Activated naive CD4-positive, alpha-beta T cell treated with anti-CD3 and anti-CD28 coated beads, Interleukin-2, amount 50 U/mL, for 24 hours (primary cell): ENCODE data around the gene KRT32.

ENCODE experiments used
- H3K27ac Mint-ChIP-seq: one replicate; pipeline ENCODE4 v1.8.0; 2021; ENCODE audit warnings: mild to moderate bottlenecking, mixed read lengths
- H3K27me3 Mint-ChIP-seq: one replicate; pipeline ENCODE4 v1.8.0; 2021; ENCODE audit warnings: mixed read lengths
- H3K36me3 Mint-ChIP-seq: one replicate; pipeline ENCODE4 v1.8.0; 2021; ENCODE audit warnings: mixed read lengths
- H3K4me1 Mint-ChIP-seq: one replicate; pipeline ENCODE4 v1.8.0; 2021; ENCODE audit warnings: mixed read lengths
- H3K4me3 Mint-ChIP-seq: one replicate; pipeline ENCODE4 v1.8.0; 2021; ENCODE audit warnings: mild to moderate bottlenecking, mixed read lengths
- H3K9me3 Mint-ChIP-seq: one replicate; pipeline ENCODE4 v1.8.0; 2021; ENCODE audit warnings: mixed read lengths

The KRT32 gene

DNA sequence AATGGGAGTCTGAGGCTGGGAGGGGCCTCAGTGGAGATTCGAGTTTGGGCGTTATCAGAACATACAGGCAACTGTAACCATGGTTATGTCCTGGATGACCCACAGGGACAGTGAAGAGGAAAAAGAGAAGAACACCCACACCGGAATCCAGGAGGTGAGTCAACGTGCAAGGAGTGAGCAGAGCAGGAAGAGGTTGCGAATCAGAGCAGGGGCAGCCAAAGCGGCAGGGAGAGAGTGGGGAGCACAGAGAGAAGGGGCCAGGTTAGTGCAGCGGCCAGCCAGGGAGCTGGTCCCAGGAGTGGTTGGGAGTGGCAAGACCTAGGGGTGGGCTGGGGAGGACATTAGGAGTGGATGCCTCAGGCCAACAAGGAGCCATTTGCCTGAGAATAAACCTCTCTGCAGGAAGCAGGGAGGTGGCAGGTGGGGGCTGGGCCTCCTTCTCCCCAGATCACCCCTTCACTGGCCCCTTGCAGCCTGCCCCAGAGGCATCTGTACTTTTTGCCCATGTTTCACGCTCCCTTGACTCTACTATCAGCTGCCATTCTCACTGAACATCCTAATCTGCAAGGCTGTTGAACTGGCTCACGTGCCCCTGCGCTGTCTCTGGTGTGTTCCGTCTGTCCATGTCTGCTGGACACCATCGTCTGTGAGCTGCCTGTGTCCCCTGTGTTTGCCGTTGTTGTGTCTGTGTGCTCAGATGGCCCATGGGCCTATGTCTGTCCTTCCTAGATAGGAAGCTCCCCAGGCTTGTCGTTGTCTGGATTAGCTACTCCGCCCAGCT lies 33.1 kb upstream of the KRT32 start:
- peaks cover 15% of the 10 kb centered on the region for H3K4me1 Mint-ChIP-seq
- no peaks in the 10 kb centered on the region for H3K27me3 Mint-ChIP-seq
- no peak overlapping the region for H3K27ac Mint-ChIP-seq
- H3K4me3 Mint-ChIP-seq: no peak overlapping the region
- H3K36me3 Mint-ChIP-seq: no peaks in the 10 kb centered on the region
- H3K9me3 Mint-ChIP-seq: no peaks in the 10 kb centered on the region

DNA sequence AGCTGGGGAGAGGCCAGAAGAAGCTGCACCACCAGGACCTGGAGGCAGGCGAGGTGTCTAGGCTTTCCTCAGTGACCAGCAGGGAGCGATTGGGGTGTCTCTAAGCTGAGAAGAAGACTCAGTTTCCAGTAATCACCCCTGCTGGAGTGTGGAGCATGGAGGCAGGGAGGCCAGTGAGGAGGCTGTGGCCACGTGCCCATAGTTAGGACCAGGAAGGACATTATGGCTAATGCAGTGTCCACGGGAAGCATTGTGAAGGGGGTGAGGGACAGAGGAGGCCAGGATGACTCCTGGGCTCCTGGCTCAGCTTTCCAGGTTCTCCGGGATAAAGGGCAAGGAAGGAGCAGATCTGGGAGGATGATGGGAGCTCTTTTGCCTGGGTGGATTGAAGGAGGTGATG lies 32.5 kb upstream of the KRT32 start:
- H3K9me3 Mint-ChIP-seq: no peaks in the 10 kb centered on the region
- no peak overlapping the region for H3K27ac Mint-ChIP-seq
- H3K4me3 Mint-ChIP-seq: no peak overlapping the region
- no peaks in the 10 kb centered on the region for H3K27me3 Mint-ChIP-seq
- H3K36me3 Mint-ChIP-seq: no peaks in the 10 kb centered on the region
- peaks cover 15% of the 10 kb centered on the region for H3K4me1 Mint-ChIP-seq

DNA sequence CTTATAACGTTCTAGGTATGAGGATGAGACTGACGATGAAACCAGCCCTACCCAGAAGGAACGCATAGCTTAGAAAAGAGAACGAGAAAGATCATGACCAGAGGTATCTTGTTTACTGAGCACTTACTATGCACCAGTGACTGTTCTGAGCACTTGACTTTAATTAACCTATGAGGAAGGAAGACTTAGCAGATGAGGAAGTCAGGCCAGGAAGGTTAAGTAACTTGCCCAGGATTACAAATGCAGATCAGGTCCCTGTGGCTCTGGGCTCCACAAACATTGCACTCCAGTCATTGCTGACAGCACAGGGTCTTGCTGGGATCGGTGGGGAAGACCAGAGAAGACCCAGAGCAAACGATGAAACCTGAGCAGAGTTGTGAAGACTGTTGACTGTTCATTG lies 31.1 kb upstream of the KRT32 start:
- H3K27me3 Mint-ChIP-seq: no peaks in the 10 kb centered on the region
- no peak overlapping the region for H3K27ac Mint-ChIP-seq
- no peaks in the 10 kb centered on the region for H3K9me3 Mint-ChIP-seq
- H3K4me1 Mint-ChIP-seq: peaks cover 19% of the 10 kb centered on the region
- no peaks in the 10 kb centered on the region for H3K36me3 Mint-ChIP-seq
- no peak overlapping the region for H3K4me3 Mint-ChIP-seq

DNA sequence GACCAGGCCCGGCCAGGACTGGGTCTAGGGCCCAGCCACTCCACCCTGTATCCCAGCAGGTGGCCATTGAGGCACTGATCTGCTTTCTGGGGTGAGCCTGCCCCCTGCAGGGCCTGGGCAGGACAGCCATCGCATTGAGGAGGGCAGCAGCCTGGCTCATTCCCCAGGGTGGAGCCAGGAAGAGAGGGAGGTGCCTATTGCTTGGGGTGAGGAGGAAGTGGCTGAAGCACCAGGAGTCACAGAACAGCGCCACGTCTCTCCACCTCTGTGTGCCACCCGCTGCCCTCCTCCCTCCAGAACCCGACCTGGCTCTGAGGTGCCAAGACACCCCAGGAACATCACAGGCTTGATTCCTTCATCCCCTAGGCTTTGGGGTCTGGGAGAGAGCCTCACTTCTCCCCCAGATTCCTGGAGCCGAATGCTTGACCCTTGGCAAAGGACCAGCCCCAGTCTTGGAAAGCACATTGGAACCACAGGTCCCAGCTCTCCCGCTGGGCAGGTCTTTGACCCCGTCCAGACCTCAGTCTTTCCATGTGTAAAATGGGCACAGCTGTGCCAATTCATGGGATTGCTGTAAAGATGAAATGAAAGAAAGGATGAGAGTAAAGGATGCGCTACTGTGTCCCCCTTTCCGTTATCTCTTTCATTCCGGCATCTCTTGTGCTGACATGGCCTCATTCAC lies 29.8 kb upstream of the KRT32 start:
- no peak overlapping the region for H3K27ac Mint-ChIP-seq
- no peaks in the 10 kb centered on the region for H3K9me3 Mint-ChIP-seq
- H3K27me3 Mint-ChIP-seq: no peaks in the 10 kb centered on the region
- H3K4me1 Mint-ChIP-seq: peaks cover 24% of the 10 kb centered on the region
- H3K4me3 Mint-ChIP-seq: no peak overlapping the region
- no peaks in the 10 kb centered on the region for H3K36me3 Mint-ChIP-seq

DNA sequence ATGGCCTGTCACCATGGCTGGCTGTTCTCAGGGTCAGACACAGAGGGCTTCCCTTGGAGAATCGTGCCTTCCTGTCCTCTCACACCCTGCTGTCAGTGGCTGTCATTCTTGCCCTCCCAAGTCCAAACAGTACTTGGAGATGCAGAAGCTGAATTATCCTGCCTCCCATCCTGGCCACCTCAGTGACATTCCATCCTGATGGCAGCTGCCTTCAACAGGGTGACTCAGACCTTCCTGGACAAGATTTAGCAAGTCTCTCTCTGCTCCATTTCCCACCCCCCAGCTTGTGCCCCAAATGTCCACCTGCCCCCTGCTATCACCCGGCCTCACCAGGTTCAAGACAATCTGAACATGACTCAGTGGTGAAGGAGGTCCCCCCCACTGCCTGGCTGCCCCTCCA lies 27.3 kb upstream of the KRT32 start:
- Mint-ChIP-seq H3K9me3 (no peaks in the 10 kb centered on the region), H3K27me3 (no peaks in the 10 kb centered on the region), H3K4me3 (no peak overlapping the region), H3K36me3 (no peaks in the 10 kb centered on the region), H3K27ac (no peak overlapping the region), H3K4me1 (peaks cover 35% of the 10 kb centered on the region)

DNA sequence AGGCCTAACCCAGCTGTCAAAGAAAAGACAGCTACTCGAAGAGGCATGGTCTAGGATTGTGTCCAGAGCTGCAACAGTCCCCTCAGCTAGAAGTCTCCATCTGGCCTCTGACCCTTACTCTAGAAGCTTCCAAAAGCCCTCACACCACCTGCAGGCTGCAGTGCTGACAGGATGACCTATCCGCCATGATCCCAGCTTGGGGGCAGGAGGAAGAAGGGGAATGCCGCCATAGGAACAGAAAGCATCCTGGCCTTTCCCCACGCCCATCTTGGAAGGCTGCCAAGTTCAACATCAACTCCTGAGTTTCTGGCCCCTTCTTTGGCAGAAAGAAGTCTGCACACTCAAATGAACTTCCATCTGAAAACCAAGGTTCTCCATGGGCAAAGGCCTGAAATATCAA lies 25.6 kb upstream of the KRT32 start:
- Mint-ChIP-seq H3K4me1 (peaks cover 30% of the 10 kb centered on the region), H3K36me3 (no peaks in the 10 kb centered on the region), H3K4me3 (no peak overlapping the region), H3K27me3 (no peaks in the 10 kb centered on the region), H3K27ac (no peak overlapping the region), H3K9me3 (no peaks in the 10 kb centered on the region)

DNA sequence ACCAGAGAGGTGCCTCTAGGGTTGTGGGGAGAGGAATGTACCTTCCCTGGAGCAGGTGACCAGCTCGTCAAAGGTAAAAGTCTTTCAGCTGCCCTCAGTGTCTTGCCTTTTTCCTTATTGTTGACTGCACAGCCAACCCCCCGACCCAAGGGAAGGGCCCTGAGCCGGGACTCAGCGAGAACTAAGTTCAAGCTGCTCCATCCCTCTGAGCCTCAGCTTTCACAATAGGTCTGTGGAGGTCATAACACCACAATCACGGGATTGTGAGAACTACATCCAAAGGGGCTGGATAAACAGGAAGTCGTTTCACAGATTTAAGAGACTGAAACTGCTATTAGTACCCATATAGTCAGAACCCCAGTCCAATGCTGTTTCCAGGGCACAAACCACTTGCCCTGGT lies 25.2 kb upstream of the KRT32 start:
- no peaks in the 10 kb centered on the region for H3K9me3 Mint-ChIP-seq
- no peak overlapping the region for H3K27ac Mint-ChIP-seq
- no peaks in the 10 kb centered on the region for H3K36me3 Mint-ChIP-seq
- H3K4me3 Mint-ChIP-seq: no peak overlapping the region
- H3K4me1 Mint-ChIP-seq: peaks cover 30% of the 10 kb centered on the region
- no peaks in the 10 kb centered on the region for H3K27me3 Mint-ChIP-seq

DNA sequence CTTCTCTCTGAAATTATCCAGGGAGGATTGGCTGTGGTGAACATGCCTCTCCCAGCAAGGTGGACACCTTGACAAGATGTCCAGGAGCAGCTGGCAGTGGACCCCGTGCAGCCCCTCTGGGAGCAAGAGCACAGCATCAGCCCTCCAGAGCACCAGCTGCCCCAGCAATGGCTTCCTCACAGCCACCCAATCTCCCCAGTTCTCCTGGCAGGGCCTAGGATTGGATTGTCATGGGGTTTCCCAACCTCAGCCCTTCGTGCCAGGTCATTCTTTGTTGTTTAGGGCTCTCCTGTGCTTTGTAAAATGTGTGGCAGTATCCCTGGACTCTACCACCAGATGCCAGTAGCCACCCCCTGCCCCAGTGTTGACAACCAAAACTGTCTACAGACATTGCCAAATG lies 24.3 kb upstream of the KRT32 start:
- H3K4me3 Mint-ChIP-seq: no peak overlapping the region
- H3K27me3 Mint-ChIP-seq: no peaks in the 10 kb centered on the region
- H3K4me1 Mint-ChIP-seq: peaks cover 22% of the 10 kb centered on the region
- H3K27ac Mint-ChIP-seq: no peak overlapping the region
- no peaks in the 10 kb centered on the region for H3K36me3 Mint-ChIP-seq
- H3K9me3 Mint-ChIP-seq: no peaks in the 10 kb centered on the region

DNA sequence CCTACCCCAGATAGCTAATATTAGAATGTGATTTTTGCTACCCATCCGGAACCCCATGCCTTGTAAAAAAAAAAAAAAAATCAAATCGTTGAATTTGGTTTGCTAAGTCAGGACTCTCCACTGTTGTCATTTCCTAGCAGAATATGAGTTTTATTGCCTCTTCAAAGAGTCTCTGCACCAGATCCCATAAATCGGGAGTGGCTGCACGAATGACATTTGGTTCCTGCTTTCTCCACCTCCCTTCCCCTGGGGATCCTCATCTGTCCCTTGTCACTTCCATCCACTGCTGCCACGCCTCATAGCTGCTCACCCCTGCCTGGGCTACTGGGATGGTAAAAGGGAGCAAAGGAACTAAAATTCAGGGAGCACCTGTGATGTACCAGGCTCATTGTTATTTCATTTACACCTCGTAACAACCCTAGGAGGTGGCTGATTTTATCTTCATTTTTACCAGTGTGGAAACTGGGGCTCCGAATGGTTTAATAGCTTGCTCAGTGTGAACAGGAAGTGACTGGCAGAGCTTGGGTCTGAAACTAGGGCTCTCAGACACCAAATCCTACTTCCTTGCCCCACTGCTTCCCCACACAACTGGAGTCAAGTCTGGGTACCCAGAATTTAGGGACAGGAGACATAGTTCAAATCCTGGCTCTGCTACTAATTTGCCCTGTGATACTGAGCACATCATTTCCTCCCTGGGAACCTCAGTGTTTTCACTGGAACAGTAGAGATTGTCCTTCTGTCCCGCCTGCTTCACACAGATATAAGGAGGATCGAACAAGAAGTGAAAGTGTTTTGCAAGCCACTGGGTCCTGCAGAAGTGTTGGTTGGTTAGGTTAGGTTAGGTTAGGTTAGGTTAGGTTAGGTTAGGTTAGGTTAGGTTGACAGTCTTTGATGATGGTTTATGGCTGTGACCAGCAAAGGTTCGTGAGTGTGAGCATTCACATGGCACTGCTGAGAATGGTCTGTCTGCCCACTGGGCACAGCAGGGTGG lies 23.1 kb upstream of the KRT32 start:
- no peaks in the 10 kb centered on the region for H3K9me3 Mint-ChIP-seq
- H3K27me3 Mint-ChIP-seq: no peaks in the 10 kb centered on the region
- no peaks in the 10 kb centered on the region for H3K36me3 Mint-ChIP-seq
- peaks cover 20% of the 10 kb centered on the region for H3K4me1 Mint-ChIP-seq
- no peak overlapping the region for H3K27ac Mint-ChIP-seq
- no peak overlapping the region for H3K4me3 Mint-ChIP-seq

DNA sequence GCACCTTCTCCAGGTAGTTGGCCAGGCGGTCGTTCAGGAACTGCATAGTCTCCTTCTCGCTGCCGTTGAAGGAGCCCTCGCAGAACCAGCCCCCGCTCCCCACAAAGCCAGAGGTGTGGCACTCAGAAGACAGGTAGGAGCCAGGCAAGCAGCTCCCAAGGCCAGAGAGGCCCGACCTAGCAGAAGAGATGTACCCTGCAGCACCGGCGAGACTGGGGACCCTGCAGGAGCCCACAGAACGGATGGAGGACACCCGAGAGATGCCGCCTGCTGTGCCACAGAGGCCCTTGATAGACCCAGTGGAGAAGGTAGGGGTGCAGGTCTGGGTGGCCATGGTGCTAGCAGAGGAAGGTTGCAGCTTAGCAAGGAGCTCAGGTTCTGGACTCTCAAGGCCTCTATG lies 22.3 kb upstream of the KRT32 start, which contains the start of gene KRT36:
TSS of gene KRT36 (minus strand) at position 380 of the 400 bp plus-strand sequence. CDS start at position 334, 46 bp downstream.
- no peaks in the 10 kb centered on the region for H3K36me3 Mint-ChIP-seq
- H3K9me3 Mint-ChIP-seq: no peaks in the 10 kb centered on the region
- no peak within 1 kb of the TSS for H3K4me3 Mint-ChIP-seq
- peaks cover 20% of the 10 kb centered on the region for H3K4me1 Mint-ChIP-seq
- no peak within 1 kb of the TSS for H3K27ac Mint-ChIP-seq
- no peaks in the 10 kb centered on the region for H3K27me3 Mint-ChIP-seq

DNA sequence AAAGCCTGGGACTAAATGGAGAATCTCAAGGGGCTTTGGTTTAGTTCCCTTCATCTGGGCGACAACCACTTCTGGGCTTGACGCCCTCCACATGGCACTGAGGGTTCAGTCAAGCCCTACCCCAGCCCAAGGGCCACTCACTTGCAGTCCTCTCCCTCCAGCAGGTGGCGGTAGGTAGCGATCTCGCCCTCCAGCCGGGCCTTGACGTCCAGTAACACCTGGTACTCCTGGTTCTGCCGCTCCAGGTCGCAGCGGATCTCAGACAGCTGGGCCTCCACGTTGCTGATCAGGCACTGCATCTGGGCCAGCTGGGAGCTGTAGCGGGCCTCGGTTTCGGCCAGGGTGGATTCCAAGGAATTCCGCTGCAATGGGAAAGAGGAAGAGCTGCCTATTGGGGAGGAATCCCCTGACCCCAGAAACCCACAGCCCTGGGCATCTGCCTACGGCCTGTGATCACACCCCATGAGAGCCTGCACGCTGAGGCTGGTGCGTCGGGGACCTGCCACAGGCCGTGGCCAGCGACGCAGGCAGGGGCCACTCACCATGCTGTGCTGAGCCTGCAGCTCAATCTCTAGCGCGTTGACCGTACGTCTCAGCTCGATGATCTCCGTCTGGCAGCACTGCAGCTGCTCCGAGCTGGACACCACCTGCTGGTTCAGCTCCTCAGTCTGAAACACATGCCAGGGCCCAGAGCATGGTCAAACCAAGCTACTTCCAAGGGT lies 19.8 kb upstream of the KRT32 start:
- no peaks in the 10 kb centered on the region for H3K27me3 Mint-ChIP-seq
- H3K27ac Mint-ChIP-seq: no peak overlapping the region
- H3K4me3 Mint-ChIP-seq: no peak overlapping the region
- peaks cover 11% of the 10 kb centered on the region for H3K4me1 Mint-ChIP-seq
- H3K9me3 Mint-ChIP-seq: no peaks in the 10 kb centered on the region
- H3K36me3 Mint-ChIP-seq: no peaks in the 10 kb centered on the region

DNA sequence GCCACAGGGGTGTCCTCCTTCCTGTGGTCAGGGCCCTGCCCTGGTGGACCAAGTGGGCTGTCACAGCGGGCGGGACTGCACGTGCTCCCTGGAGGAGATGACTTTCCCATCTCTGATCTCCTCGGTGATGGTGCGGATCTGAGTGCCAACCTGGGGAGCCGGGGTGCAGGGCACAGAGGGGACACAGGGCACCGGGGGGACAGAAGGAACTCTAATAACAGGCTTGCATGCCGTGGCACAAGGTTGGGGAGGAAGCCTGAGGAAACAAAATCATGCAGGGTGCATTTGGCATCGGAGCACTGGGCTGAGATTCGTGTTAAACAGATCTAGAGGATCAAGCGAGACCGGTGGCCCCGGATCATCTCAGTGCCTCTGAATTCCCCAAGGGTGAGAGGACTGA lies 19.1 kb upstream of the KRT32 start:
- Mint-ChIP-seq H3K27ac (no peak overlapping the region), H3K36me3 (no peaks in the 10 kb centered on the region), H3K4me3 (no peak overlapping the region), H3K4me1 (peaks cover 11% of the 10 kb centered on the region), H3K9me3 (no peaks in the 10 kb centered on the region), H3K27me3 (no peaks in the 10 kb centered on the region)

DNA sequence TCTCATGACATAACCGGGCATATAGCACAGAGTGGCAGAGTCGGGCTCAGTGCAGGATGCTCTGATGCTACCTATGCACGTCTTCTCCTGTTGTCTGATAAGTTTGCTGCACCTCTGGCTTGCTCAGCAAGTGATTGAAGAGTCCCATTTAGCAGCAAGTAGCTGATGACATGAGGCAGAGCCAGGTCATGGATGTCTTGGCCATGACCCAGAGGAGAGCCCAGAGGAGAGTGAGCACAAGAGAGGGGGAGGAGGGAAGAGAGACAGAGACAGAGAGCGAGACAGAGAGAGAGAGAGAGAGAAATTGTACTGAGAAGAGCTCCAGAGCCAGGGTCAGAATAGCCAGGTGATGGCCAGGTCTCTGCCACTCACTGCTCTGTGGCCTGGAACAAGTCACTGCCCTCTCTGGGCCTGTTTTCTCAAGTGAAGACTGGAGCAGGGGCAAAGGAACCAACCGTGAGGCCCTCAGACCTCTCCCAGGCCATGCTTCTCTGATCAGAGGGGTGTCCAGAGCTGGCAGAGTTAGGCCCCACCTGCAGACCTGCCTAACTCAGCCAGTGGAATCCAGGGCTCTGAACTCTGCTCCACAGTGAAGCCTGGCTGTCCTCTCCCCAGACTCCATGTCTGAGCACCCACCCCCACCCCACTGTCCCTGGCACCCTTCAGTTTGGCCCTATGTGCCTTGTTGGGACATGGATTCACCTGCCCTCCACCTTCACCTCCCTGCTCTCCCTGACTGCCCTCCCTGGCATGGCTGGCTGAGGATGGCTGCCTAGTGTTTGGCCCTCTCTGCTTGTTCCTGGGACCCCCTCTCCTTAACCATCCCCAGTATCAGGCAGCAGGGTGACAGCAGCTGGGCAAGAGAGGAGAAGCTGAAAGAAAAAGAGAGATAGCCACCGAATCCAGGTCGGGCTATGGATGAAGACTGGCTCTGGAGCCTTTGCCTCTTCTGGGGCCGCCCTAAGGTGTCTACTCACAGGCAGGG lies 18.0 kb upstream of the KRT32 start:
- Mint-ChIP-seq H3K9me3 (no peaks in the 10 kb centered on the region), H3K27me3 (no peaks in the 10 kb centered on the region), H3K27ac (no peak overlapping the region), H3K4me3 (no peak overlapping the region), H3K36me3 (no peaks in the 10 kb centered on the region), H3K4me1 (peaks cover 4% of the 10 kb centered on the region)
